BJ (cell line): Measurements from ENCODE around the gene GSTT2. TPM values are rescaled to one million over a fixed set of nuclear protein-coding genes. Genes with fewer than 3 reads are reported as not detected.

Source experiments
- CTCF ChIA-PET: fragments of 350-600 bp; formaldehyde crosslinking; extraction: SDS; loops from one replicate; lab custom pipeline; 2021; ENCODE audit warnings: antibody characterized with exemption, inconsistent platforms; lab: Yijun Ruan, JAX
- POLR2A ChIA-PET: fragments of 300-600 bp; sonication (Branson Sonifier 250); formaldehyde crosslinking; extraction: SDS; loops from one replicate; lab custom pipeline; 2021; ENCODE audit warnings: antibody characterized with exemption; lab: Charles Lee
- DNase-seq: peaks from one replicate; pipeline ENCODE4 v3.0.0-alpha.2; 2011; ENCODE audit warnings: low read depth
- H3K27me3 ChIP-seq: 2 replicates; pipeline ENCODE4 v1.6.0; 2011; ENCODE audit warnings: low read length; ENCODE audit not compliant: control insufficient read depth, insufficient read depth
- H3K36me3 ChIP-seq: 2 replicates; pipeline ENCODE4 v1.5.1; 2011; ENCODE audit warnings: low read length; ENCODE audit not compliant: control insufficient read depth, insufficient read depth
- H3K4me3 ChIP-seq: 2 replicates; pipeline ENCODE4 v1.5.1; 2011; ENCODE audit warnings: low read depth, mild to moderate bottlenecking, control low read depth, low read length
- polyA plus RNA-seq: library from polyadenylated mRNA; depleted of rRNA; stranded (reverse); fragments of >200 nt; gene quantifications from 2 replicates; pipeline ENCODE4 v1.2.3, GENCODE V29; 2011
- TF ChIP-seq, protein P1 (sequence below): IDR thresholded peaks from 2 replicates; pipeline ENCODE4 v1.5.1; 2011; ENCODE audit warnings: low read depth, mild to moderate bottlenecking, control low read depth, inconsistent platforms, low read length, moderate library complexity; ENCODE audit not compliant: insufficient read depth

Gene GSTT2
- polyA plus RNA-seq, 1 experiment: 0.16 TPM

DNA sequence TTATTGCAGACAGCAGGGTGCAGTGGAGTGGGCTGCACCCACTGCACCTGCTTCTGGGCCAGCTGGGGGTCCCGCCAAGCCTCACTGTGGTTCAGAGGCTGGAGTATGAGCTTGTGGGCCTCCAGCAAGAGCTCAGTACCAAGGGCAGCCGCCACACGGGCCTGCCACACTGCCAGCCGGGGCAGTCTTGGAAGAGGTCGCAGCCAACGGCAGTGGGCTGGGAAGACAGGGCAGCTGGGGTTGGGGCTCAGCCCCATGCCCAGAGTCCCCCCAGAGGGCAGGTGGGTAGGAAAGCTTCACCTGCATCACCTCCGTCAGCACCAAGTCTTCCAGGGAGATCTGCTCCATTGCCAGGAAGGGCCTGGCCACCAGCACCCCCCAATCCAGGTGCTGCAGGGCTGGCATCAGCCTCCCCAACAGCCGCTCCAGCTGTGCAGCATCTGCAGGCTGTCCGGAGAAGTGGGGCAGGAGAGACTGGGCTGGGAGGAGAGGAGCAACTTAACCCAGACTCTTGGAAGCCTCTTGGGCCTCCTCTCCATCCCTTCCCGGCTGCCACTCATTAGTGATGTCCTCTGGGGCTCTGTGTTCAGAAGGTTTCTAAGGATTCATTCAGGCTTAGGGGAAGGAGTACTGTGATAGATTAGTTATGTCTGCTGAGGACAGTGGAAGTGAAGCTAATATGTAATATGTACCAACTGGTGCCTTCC lies 26.4 kb downstream of the GSTT2 start:
- POLR2A ChIA-PET: no interaction called here
- H3K36me3 ChIP-seq: no peaks in the 10 kb centered on the region
- DNase-seq: no peak
- CTCF ChIA-PET: interaction anchor here (0.6 to 0.9 kb wide), 2 partner anchors 50 to 504 kb away, joined by 3 read pairs; no protein-coding TSS in a partner anchor
- TF ChIP-seq, protein P1, sequence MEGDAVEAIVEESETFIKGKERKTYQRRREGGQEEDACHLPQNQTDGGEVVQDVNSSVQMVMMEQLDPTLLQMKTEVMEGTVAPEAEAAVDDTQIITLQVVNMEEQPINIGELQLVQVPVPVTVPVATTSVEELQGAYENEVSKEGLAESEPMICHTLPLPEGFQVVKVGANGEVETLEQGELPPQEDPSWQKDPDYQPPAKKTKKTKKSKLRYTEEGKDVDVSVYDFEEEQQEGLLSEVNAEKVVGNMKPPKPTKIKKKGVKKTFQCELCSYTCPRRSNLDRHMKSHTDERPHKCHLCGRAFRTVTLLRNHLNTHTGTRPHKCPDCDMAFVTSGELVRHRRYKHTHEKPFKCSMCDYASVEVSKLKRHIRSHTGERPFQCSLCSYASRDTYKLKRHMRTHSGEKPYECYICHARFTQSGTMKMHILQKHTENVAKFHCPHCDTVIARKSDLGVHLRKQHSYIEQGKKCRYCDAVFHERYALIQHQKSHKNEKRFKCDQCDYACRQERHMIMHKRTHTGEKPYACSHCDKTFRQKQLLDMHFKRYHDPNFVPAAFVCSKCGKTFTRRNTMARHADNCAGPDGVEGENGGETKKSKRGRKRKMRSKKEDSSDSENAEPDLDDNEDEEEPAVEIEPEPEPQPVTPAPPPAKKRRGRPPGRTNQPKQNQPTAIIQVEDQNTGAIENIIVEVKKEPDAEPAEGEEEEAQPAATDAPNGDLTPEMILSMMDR: no peak
- H3K4me3 ChIP-seq: no peak overlapping the region
- H3K27me3 ChIP-seq: peaks cover 3% of the 10 kb centered on the region; the same call in 1 of the 2 replicates

DNA sequence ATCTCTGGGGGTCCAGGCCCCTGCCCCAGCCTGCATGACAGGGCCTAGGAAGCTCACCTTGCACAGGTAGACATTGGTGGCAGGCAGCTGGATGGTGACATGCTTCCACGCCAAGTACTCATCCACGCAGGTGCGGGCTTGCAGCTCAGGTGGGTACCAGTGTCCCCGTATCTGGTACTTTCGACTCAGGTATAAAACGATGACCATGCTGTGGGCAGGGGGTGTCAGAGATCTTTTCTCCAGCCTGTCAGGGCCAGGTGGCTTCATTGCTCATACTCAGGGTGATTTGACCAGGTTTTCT lies 26.9 kb downstream of the GSTT2 start:
- no peak for DNase-seq
- POLR2A ChIA-PET: no interaction called here
- Histone ChIP-seq H3K36me3 (no peaks in the 10 kb centered on the region), H3K27me3 (peaks cover 3% of the 10 kb centered on the region; the same call in 1 of the 2 replicates), H3K4me3 (no peak overlapping the region)
- TF ChIP-seq, protein P1: no peak
- CTCF ChIA-PET: no interaction called here

DNA sequence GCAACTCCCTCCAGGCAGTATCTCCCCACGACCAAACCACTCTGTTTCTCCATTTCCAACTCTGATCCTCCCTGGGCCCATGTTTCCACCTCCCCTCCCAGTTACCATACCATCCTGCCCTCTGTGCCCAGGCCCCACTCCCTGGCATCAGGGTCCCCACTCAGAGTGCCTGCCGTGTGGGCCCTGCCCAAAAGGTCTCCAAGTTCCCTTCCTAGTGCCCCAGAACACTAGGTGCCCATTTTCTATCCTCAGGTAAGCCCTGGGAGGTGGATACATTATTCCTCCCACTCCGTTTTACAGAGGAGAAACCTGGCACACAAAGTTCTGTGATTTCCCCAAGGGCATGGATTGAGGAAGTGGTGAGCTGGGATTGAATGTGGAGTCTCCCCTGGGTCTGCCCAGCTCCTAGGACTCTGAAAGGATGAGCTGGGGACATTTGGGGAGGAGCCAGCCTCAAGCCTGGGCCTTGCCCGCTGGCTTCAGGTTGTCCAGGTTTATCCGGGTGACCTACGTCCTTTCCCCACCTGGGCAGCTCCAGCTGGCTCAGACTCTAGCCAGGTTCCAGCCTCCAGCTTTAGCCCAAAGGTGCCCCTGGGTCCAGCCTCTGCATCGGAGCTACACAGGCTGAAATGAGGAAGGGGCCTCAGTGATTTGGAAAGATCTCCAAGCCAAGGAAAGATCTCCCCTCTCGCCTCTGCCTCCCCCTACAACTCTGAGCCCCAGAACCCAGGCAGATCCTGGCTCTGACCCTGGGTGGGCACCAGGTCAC lies 27.5 kb downstream of the GSTT2 start:
- TF ChIP-seq, protein P1: no peak
- DNase-seq: no peak
- POLR2A ChIA-PET: no interaction called here
- CTCF ChIA-PET: no interaction called here
- Histone ChIP-seq H3K27me3 (peaks cover 3% of the 10 kb centered on the region; the same call in 1 of the 2 replicates), H3K36me3 (no peaks in the 10 kb centered on the region), H3K4me3 (no peak overlapping the region)

DNA sequence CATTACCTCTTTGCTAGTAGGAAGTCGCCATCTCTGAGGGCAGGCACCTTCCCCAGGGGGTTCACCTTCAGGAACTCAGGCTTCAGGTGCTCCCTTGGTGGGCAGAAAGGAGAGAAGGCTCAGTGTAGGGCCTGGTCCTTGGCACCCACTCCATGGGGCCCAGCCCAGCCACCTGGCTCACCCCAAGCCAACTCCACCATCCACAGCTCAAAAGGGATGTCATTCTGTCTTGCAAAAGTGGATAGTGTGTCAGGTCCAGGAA lies 28.0 kb downstream of the GSTT2 start:
- no peak for DNase-seq
- no peaks in the 10 kb centered on the region for H3K36me3 ChIP-seq
- ChIA-PET CTCF (no interaction called here), POLR2A (no interaction called here)
- peaks cover 3% of the 10 kb centered on the region; the same call in 1 of the 2 replicates for H3K27me3 ChIP-seq
- TF ChIP-seq, protein P1: no peak
- no peak overlapping the region for H3K4me3 ChIP-seq

DNA sequence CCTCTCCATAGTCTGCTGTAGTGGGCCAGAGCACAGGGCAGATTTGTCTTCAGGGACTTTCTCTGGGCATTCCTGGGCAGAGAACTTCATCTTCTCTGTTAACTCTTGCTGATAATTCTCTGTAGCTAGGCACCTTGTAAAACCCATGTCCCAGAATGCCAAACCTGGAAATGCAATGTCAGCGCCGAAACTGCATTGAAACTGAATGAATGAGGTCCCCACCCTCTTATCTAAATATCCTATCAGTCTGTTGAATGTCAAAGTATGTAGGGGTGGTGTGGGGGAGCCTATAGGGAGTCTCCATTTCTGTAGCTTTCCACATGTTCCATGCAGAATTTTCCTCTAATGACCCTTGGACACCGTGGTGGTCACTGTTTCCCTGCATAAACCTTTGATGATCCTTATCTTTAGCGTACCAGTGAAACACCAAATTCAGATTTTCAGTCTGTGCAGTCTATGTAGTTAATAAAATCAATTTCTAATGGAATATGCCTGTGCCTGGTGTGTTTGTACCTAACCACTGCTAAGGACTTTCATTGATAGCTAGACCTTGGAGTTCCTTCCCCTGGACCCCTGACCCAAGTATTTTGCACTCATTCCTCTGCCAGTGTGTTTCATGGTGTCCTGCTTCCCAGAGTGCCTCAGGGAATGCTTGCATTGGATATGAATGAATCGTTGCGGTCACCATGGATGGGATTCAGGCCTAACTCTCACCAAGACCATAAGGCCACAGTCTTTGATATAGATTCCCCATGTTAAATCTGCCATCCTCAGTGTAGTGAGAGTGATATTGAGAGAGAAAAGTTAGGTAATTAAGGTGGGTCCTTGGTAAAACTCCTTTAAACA lies 28.7 kb downstream of the GSTT2 start:
- Histone ChIP-seq H3K4me3 (no peak overlapping the region), H3K36me3 (no peaks in the 10 kb centered on the region), H3K27me3 (peaks cover 3% of the 10 kb centered on the region; the same call in 1 of the 2 replicates)
- ChIA-PET CTCF (no interaction called here), POLR2A (no interaction called here)
- DNase-seq: no peak
- TF ChIP-seq, protein P1: no peak
